ENCODE results near the gene GNG7.
"Not testable (repeated sequence)": the region's sequence is repeated elsewhere in the genome, so short reads cannot be mapped to it uniquely, and the experiment has no call there.

Gene GNG7

GRCh38 chr19:2668175-2668763, 34.2 kb downstream of the GNG7 start:
- no peak for DNase-seq

GRCh38 chr19:2667349-2667748, 35.1 kb downstream of the GNG7 start:
- not testable (repeated sequence) for DNase-seq

- no peak for DNase-seq
Observed at GRCh38 chr19:2666344-2666994, 36.0 kb downstream of the GNG7 start.

DNA sequence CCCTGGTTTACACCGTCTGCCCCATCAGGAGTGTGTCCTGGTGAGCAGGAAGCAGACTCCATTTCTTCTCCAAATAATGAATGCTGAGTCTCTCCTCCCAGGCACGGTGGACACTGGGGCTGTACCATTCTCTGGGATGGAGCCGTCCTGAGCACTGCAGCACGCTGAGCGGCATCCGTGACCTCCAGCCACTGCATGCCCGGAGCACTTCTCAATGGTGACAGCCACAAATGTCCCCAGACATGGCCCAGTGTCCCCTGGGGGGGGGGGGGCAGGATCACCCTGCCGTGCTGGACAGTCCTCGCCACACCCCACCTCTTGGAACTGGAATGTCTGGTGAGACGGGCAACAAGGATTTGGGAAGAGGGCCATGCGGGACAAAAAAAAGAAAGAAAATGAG, 37.4 kb downstream of the GNG7 start:
- DNase-seq, result no peak

DNA sequence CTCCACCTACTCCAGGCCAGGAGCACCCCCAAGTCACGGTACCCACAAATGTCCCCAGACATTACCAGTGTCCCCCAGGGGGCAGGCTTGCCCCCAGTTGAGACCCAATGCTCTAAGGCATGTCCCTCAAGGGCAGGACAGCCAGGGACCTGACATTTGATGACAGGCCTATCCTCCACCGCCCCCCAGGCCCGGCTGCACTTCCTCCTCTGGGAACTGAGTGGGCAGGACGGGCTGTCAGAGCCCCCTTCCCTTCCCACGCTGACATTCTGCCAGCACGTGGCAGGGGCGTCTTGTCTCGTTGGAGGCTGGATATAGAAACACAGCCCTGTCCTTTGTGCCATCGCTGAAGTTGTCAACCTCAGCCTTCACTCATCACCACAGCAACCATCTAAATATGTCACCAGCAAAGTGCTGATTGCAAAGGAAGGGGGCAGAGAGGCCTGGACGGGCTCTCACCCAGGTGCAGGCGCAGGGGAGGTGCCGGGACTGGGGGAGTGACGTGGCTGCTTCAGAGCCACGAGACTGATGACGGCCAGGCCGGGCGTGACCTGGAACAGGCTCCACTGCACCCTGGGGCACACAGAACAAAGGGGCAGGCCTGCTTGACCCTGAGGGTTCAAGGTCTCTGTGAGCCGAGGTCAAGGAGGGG, 38.4 kb downstream of the GNG7 start:
- DNase-seq, result no peak

DNA sequence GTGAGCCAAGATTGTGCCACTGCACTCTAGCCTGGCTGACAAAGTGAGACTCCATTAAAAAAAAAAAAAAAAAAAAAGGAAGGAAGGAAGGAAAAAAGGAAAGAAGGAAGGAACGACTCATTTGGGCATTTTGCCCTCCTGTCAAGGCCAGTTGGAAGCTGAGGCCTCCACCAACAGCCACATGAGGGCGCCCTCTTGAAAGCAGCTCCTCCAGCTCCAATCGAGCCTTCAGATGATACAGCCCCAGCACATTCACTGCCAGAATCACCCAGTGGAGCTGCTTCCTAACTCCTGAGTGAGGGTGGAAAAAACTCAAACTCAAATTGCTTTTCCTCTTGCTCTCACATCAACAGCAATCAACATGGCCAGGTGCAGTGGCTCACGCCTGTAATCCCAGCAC, 40.9 kb downstream of the GNG7 start:
- no peak for DNase-seq

DNA sequence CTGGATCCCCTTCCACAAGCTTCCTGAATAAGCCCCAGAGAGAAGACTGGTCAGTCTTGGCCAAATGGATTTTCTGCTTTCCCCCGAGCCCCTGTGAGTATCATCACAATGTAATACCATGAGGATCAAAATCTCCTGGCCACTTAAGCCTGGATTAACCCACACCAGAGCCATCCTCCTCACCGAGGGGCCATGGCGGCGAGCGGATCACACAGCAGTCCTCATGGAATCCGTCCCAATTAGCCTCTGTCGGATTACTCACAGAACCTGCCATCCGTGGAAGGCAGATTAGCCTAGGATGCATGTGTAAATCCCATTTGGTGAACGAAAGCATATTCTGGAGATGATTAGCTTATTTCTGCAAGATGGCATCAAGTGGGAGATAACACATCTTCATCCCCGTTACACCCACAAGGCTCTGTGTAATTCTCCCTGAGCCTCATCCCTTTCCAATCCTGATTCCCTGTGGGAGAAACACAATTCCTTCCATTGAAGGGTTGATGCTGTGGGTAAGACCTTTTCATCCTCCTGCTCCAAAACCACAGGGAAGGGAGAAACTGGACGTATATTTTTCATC, 42.5 kb downstream of the GNG7 start:
- no peak for DNase-seq

- no peak for DNase-seq
Observed at GRCh38 chr19:2656533-2656932, 46.0 kb downstream of the GNG7 start.

- DNase-seq, result no peak
Observed at GRCh38 chr19:2653710-2654707, 48.5 kb downstream of the GNG7 start.

DNA sequence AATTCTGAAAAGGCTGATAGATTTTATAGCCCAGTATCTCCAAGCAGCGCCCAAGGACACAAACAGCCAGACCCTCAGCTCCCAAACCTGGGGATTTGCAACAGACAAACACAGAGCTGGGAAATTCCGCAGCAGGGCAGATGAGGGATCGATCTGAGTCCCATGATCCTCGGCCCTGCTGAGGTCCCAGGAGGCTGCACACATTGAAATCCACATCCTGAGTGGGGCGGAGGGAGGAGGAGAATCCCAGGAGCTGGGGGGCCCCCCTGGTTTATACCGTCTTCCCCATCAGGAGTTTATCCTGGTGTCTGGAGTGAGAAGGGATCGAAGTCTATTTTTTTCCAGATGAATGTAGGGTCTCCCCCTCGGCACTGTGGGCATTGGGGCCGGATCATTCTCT, 49.3 kb downstream of the GNG7 start:
- DNase-seq, result no peak

GRCh38 chr19:2652504-2653099, 49.9 kb downstream of the GNG7 start:
- DNase-seq, result no peak

DNA sequence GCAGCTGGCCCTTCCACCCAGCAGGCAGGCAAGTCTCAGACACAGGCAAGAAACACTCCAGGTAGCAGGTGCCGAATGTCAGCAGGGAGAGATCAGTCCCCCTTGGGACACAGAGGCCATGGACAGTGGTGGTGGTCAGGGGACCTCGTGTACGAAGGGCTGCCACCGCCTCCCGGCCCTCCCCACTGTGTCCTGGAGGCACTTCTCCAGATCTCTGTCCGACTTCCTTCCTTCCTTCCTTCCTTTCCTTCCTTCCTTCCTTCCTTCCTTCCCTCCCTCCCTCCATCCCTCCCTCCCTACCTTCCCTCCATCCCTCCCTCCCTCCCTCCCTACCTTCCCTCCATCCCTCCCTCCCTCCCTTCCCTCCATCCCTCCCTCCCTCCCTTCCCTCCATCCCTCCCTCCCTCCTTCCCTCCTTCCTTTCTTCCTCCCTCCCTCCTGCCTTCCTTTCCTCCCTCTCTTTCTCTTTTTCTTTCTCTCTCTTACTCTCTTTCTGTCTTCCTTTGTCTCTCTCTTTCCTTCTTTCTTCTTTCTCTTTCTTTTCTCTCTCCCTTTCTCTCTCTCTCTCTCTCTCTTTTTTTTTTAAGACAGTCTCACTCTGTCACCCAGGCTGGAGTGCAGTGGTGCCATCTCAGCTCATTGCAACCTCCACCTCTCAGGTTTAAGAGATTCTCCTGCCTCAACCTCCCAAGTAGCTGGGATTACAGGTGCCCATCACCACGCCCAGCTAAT, 51.3 kb downstream of the GNG7 start:
- not testable (repeated sequence) for DNase-seq

DNA sequence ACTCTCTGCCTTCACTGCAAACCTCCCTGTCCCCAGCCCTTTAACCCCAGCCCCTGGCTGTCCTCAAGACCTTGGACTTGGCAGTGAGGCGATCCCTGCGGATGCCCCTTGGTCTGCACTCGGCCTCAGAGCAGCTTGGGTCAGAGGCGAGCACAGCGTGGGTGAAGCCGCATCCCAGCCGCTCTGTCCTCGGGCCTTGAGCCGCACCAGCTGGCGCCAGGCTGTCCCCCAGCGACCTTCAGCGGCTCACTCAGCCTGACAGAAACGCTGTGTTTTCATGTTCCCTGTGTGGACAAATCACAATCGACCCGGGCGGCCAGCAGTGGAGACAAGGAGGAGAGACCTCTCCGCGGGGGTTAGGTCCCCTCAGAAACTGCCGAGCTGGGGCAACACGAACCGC, 52.0 kb downstream of the GNG7 start:
- no peak for DNase-seq

DNA sequence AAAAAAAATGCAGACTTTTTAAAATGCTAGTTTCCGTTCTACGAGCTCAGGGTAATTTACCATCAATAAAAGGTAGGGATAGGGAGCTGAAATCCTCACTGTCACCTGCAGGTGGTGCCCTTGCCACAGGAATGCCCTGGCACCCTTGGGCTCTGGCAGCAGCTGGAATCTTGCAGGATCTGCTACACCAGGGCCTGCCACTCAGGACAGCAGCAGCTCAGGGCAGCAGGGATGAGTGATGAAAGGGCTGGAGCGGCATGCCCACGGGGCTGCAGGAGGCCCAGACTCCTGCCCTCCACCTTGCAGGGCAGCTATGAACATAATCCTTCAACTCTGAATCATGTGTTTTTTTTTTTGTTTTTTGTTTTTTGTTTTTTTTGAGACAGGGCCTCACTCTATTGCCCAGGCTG, 54.0 kb downstream of the GNG7 start:
- DNase-seq, result peak; percentile 57

DNA sequence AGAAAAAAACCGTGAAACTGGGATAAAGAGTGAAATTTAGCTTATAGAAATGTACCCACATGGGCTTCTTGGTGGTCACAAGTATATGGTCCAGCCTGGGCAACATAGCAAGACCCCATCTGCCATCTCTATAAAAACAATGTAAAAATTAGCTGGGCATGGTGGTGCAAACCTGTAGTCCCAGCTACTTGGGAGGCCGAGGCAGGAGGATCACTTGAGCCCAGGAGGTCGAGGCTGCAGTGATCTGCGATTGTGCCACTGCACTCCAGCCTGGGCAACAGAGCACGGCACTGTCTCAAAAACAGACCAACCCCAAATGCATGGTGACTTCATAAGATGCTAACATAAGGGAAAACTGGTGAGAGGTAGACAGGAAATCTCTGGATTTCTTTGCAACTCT, 54.4 kb downstream of the GNG7 start:
- no peak for DNase-seq

DNA sequence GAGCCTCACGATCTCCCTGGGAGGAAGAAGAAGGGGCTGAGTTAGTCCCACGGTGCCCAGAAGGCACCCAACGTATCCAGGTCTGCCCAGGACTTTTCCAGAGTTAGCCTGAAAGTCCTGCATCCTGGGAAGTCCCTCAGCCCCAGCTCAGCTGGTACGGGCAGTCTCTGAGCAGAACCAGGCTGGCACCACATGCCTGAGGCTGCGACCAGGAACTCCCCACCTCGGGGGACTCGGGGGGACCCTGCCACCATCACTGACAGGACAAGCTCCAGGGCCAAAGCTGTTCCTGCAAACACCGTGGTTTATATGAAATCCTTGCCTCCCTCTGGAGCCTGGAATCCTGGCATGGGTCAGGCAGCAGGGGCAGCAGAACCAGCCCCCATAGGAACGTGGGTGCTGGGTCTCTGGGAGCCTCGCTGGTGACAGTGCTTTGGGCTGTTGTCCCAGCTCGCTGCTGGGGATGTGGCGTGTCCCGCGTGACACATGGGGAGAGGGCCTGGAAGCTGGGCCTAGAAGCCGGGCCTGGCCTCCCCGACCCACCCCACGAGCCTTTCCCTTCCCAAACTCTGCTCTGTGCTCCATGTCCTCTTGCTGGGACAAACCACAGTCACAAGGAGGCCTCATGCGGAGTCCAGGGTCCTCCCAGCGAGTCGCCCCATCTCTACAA, 55.5 kb downstream of the GNG7 start:
- no peak for DNase-seq

GRCh38 chr19:2645826-2646225, 56.7 kb downstream of the GNG7 start:
- DNase-seq, result no peak

- DNase-seq, result not testable (repeated sequence)
Observed at GRCh38 chr19:2643123-2643737, 59.3 kb downstream of the GNG7 start.

- DNase-seq, result no peak
Observed at GRCh38 chr19:2641332-2641698, 61.2 kb downstream of the GNG7 start.

DNA sequence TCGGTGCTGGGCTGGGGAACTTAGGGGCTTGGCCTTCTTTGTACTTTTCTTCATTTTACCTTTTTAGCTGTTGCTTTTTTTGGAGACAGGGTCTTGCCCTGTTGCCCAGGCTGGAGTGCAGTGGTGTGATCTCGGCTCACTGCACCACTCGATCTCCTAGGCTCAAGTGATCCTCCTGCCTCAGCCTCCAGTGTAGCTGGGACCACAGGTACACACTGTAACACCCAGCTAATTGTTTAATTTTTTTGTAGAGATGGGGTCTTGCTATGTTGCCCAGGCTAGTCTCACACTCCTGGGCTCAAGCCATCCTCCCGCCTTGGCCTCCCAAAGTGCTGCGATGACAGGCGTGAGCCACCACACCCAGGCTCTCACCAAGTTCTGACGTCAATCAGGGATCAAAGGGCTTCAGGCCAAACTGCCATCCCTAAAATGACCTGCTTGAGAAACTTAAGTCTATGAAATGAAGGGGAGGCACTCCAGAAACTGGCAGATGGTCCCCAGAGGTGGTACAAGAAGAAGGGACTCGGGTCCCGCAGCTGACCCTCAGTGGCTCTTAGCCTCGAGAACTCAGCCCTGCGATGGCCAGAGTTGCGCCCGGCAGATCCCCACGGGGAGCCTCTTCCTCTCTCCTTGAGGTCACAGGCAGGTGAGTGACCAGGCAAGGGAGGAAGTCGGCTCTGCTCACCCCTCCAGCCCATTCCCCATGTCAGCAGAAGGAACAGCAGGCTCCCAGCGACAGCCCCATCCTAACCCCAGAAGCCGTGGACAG, 61.7 kb downstream of the GNG7 start:
- DNase-seq, result no peak

Measured in activated effector memory CD4-positive, alpha-beta T cell treated with Interleukin-2 at 50 U/mL for 16 hours (primary cell).